ENCODE data around the gene TOP2B.

The TOP2B gene

DNA sequence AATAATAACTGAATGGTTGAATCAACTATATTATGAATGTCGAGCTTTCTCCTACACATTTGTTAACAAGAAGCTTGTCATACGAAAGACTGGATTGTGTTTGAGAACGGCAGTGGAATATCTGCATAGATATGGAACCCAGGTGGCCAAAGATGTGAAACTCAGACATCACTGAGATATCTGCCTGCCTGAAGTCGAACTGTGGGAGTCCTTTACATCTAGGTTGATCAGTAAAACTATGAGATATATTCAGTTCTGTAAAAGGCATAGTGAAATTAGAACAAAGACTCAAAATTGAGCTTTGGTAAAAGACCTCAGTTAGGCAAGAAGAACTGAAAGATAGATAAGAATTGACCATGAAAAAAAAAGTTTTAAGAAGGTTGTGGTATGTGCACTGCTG, 41.5 kb upstream of the TOP2B start:
- no peak overlapping the region for H3K4me3 Mint-ChIP-seq
- H3K27me3 Mint-ChIP-seq (ENCODE audit: low read depth): no peaks in the 10 kb centered on the region
- H3K9me3 Mint-ChIP-seq: no peaks in the 10 kb centered on the region
- no peaks in the 10 kb centered on the region for H3K4me1 Mint-ChIP-seq
- TF ChIP-seq, protein P1, sequence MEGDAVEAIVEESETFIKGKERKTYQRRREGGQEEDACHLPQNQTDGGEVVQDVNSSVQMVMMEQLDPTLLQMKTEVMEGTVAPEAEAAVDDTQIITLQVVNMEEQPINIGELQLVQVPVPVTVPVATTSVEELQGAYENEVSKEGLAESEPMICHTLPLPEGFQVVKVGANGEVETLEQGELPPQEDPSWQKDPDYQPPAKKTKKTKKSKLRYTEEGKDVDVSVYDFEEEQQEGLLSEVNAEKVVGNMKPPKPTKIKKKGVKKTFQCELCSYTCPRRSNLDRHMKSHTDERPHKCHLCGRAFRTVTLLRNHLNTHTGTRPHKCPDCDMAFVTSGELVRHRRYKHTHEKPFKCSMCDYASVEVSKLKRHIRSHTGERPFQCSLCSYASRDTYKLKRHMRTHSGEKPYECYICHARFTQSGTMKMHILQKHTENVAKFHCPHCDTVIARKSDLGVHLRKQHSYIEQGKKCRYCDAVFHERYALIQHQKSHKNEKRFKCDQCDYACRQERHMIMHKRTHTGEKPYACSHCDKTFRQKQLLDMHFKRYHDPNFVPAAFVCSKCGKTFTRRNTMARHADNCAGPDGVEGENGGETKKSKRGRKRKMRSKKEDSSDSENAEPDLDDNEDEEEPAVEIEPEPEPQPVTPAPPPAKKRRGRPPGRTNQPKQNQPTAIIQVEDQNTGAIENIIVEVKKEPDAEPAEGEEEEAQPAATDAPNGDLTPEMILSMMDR (IDR thresholded peaks at IDR 0.05; ENCODE audit: unreplicated experiment in 3 of 3): no peak
- no peaks in the 10 kb centered on the region for H3K36me3 Mint-ChIP-seq (ENCODE audit: low read depth)
- H3K27ac Mint-ChIP-seq: no peak overlapping the region

DNA sequence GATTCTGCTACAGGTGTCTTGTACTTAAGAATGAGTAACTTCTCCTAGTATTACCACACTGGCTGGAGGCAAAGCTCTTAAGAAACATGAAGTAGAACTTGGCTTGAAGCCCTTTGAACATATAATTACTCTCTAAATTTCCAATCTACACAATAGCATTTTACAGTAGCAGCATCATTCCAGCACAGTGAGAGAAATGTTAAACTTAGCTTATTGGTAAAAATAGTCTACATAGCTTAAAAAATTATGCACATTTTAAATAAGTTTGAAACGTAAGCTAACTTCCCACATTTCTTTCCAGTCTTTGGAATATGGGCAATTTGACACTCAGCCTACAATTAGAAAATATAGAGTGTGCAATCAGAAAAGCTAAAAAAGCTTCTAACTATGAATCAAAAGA, 32.8 kb upstream of the TOP2B start:
- Mint-ChIP-seq H3K27ac (no peak overlapping the region), H3K27me3 (ENCODE audit: low read depth) (no peaks in the 10 kb centered on the region), H3K4me1 (peaks cover 2% of the 10 kb centered on the region), H3K4me3 (no peak overlapping the region), H3K9me3 (no peaks in the 10 kb centered on the region), H3K36me3 (ENCODE audit: low read depth) (no peaks in the 10 kb centered on the region)
- TF ChIP-seq, protein P1 (IDR thresholded peaks at IDR 0.05; ENCODE audit: unreplicated experiment in 3 of 3): no peak

DNA sequence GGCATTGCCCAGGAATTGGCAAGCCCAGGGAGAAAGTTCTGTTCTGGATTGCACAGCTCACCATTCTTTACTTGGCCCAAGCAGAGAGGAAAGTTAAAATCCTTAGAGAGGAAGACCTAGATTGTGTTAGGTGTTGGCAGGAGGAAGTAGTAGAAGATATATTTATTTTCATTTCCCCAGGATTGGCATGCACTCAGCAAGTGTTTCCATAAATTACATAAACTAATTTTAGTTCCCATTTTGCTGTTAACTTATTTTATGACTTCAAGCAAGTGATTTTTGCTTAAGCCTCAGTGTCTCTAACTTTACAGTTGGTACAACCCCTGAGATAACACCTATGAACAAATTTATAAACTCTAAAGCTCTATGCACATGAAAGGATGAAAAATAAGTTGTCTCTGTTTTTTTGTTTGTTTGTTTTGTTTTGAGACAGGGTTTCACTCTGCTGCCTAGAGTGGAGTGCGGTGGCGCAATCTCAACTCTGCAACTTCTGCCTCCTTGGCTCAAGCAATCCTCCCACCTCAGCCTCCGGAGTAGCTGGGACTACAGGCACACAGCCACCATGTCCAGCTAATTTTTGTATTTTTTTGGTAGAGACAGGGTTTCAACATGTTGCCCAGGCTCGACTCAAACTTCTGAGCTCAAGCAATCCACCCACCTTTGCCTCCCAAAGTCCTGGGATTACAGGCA, 31.2 kb upstream of the TOP2B start:
- TF ChIP-seq, protein P1 (IDR thresholded peaks at IDR 0.05; ENCODE audit: unreplicated experiment in 3 of 3): no peak
- peaks cover 7% of the 10 kb centered on the region for H3K4me1 Mint-ChIP-seq
- H3K4me3 Mint-ChIP-seq: no peak overlapping the region
- no peaks in the 10 kb centered on the region for H3K9me3 Mint-ChIP-seq
- no peaks in the 10 kb centered on the region for H3K27me3 Mint-ChIP-seq (ENCODE audit: low read depth)
- no peaks in the 10 kb centered on the region for H3K36me3 Mint-ChIP-seq (ENCODE audit: low read depth)
- H3K27ac Mint-ChIP-seq: no peak overlapping the region

DNA sequence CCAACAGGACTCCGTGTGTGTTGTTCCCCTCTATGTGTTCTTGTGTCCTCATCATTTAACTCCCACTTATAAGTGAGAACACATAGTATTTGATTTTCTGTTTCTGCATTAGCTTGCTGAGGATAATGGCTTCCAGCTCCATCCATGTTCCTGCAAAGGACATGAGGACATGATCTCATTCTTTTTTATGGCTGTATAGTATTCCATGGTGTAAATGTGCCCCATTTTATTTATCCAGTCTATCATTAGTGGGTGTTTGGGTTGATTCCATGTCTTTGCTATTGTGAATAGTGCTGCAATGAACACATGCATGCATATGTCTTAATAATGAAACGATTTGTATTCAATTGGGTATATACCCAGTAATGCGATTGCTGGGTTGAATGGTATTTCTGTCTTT, 28.5 kb upstream of the TOP2B start:
- TF ChIP-seq, protein P1 (IDR thresholded peaks at IDR 0.05; ENCODE audit: unreplicated experiment in 3 of 3): no peak
- Mint-ChIP-seq H3K36me3 (ENCODE audit: low read depth) (no peaks in the 10 kb centered on the region), H3K9me3 (no peaks in the 10 kb centered on the region), H3K27ac (peak overlapping the region in 2 of 3 experiments; percentile 64 to 79), H3K4me3 (no peak overlapping the region), H3K27me3 (ENCODE audit: low read depth) (no peaks in the 10 kb centered on the region), H3K4me1 (peaks cover 7% of the 10 kb centered on the region)

DNA sequence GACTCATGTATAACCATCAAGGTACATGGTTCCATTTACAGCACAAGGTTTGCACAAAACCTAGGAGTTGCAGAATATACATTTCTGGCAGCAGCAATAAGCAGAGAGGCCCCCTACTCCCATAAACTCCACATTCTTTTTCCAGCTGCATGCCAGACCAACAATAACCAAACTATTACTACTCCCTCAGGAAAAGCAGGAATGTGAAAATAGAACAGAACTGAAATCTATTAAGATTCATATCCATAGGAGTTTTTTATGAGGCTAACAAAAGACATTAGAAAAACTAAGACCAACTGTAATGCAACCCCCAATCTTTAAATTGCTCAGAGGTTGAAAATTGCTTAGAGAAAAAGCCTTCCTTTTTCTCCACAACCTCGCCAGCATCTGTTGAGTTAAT, 27.6 kb upstream of the TOP2B start:
- TF ChIP-seq, protein P1 (IDR thresholded peaks at IDR 0.05; ENCODE audit: unreplicated experiment in 3 of 3): no peak
- H3K27me3 Mint-ChIP-seq (ENCODE audit: low read depth): no peaks in the 10 kb centered on the region
- no peak overlapping the region for H3K4me3 Mint-ChIP-seq
- no peaks in the 10 kb centered on the region for H3K9me3 Mint-ChIP-seq
- H3K27ac Mint-ChIP-seq: peak overlapping the region; percentile 64 to 85 (median 79)
- no peaks in the 10 kb centered on the region for H3K36me3 Mint-ChIP-seq (ENCODE audit: low read depth)
- peaks cover 7% of the 10 kb centered on the region for H3K4me1 Mint-ChIP-seq
